G401.6 (cell line): Measurements from ENCODE around the gene ZNF689.

Experiments used
- FAIRE-seq: peaks from 2 replicates; lab custom pipeline; 2012; peaks lifted over from hg19 to GRCh38; lab: Jason Lieb, UNC

The ZNF689 gene

DNA sequence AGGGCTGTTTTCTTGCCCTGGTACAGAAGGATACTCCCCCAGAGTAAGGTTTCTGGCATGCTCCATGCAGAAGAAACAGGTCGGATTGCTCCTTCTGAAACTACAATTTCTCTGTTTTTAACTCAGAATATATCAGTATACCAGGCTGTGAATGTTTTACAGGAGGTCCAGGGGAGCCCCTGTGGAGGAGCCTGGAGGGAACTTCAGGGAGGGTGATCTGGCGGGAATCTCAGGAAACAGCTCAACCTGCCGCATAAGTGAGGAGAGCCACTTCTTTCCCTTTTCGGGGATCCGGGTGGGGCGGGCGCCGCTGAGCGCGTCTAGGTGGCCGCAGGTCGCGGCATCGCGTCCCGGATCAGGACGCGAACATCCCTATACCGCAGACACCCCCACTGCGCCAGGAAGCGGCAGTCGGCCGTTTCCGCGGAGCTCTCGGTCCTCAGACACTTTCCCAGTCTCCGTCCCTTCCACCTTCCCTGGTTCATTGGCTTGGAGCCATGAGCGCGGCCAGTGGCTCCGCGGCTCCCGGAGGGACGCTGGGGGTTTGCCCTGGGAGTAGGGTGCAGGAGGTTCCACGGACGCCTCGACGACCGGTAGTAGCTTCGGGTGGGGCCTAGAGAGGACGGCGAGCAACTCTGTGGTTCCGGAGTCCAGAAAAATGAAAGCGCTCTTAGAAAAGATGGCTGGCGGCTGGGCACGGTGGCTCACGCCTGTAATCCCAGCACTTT is 48.9 kb downstream of the ZNF689 start:
- no peak for FAIRE-seq

DNA sequence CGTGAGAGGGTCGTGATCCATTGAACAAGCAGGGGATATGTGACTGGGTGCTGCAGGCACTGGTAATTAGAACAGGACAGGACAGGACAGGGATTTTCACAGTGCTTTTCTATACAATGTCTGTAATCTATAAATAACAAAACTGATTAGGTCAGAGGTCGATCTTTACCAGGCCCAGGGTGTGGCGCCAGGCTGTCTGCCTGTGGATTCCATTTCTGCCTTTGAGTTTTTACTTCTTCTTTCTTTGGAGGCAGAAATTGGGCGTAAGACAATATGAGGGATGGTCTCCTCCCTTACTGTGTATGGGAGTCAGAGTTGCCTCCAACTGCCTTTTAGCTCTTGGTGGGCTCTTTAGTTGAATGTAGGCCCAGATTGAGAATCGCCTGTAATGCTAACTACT is 50.5 kb downstream of the ZNF689 start:
- FAIRE-seq, result no peak

DNA sequence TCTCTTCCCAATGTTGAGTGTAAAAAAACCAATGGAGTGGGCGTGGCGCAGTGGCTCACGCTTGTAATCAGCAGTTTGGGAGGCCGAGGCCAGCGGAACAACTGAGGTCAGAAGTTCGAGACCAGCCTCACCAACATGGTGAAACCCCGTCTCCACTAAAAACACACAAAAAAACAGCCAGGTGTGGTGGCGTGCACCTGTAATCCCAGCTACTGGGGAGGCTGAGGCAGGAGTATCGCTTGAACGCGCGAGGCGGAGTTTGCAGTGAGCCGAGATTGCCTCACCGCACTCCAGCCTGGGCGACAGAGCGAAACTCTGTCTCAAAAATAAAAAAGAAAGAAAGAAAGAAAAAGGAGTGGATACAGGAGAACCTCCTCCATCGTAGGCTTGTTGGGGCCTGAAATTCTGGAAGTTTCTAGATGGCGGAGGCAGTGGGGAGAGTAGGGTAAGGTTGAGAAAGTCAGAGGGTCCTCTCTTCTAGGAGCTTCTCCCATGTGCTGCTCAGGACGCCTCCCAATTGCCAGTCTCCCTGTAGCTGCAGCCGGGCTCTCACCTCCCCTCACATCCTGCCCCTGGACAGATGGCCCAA is 51.3 kb downstream of the ZNF689 start:
- FAIRE-seq, result no peak

DNA sequence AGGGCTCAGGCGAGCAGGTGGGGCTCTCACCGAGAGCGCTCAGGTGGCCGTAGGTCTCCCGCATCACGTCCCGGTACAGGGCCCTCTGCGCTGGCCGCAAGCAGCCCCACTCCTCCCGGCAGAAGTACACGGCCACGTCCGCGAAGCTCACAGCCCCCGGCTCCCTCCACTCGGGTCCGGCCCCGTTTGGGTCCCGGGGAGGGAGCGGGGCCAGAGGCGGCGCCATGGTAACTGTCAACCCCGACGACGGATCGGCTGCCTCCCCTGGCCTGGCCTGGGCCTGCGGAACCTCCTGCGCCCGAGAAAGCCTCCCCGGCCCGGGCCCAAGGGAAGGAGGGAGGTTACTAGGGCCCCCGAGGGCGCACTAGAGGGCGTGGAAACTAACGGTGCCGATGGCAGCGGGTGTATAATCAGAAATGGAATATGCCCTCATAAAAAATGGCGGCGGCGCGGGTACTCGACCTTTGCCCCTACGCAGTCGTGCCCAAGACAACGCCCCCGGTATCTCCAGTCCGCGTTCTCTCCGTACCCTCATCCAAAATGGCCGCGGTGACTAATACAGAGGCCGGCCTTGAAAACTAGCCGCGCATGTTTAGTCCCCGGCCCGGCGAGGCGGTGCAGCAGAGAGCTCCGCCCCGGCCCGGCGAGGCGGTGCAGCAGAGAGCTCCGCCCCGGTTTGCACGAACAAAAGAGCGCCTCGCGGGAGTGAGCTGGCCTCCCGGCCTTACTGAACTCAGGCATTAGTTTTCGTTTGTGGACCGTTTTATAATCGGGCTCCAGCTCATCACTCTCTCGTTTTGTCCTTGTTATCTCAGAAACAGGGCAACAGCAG is 52.0 kb downstream of the ZNF689 start, which contains the start of gene ZNF764:
ZNF764 (minus strand) TSS at position 418 of the 832 bp plus-strand sequence; CDS start at position 226, 192 bp downstream.
- FAIRE-seq, result peak; percentile 99

DNA sequence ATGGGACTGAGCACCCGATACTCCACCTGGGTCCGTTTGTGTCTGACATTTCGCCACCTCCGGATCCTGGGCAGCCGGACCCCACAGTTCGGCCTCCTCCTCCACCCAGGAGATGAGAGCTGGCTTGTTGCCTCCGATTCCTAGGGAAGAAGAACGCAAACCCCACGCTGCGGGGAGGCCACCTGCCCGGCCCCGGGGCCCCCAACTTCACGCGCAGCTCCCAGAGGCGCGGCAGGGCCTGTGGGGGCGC is 52.6 kb downstream of the ZNF689 start:
- no peak for FAIRE-seq

DNA sequence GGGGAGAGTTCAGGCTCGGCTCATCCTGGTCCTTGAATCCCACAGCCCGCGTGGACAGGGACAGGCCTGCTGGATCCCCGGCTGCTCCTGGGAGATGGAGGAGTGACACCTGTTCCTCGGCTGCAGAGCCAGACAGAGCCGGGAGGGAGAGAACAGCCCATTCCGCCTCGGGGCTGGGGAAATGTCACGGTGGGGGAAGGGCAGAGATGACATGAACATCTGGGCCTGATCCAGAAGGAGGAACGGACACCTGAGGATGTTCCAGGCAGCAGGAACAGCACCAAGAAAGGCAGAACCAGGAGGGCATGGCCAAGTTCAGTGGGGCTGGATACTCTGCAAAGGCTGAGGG is 54.1 kb downstream of the ZNF689 start:
- no peak for FAIRE-seq

DNA sequence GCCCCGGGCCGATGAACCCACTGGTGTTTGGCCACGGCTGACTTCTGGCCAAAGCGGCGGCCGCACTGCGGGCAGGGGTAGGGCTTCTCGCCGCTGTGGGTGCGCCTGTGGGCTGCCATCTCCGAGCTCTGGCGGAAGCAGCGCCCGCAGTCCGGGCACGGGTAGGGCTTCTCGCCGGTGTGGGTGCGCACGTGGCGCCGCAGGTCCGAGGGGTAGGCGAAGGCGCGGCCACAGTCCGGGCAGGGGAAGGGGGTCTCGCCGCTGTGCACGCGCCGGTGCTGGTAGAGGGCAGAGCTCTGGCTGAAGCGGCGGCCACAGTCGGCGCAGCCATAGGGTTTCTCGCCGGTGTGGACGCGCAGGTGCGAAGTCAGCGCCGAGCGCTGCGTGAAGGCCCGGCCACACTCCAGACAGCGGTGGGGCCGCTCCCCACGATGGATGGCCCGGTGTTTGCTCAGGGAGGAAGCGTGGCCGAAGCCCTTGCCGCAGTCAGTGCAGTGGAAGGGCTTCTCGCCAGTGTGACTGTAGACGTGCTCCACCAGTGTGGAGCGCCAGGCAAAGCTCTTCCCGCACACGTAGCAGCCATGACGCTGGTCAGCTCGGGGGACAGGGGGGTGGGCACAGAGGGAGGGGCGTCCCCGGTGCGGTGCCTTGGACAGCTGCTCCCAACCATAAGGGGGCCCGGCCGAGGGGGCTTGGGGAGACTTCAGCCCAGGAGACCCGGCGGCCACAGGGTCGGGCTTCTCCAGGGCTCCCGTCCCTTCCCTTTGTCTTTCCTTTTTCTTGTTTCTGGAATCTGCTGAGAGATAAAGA is 54.7 kb downstream of the ZNF689 start:
- no peak for FAIRE-seq

DNA sequence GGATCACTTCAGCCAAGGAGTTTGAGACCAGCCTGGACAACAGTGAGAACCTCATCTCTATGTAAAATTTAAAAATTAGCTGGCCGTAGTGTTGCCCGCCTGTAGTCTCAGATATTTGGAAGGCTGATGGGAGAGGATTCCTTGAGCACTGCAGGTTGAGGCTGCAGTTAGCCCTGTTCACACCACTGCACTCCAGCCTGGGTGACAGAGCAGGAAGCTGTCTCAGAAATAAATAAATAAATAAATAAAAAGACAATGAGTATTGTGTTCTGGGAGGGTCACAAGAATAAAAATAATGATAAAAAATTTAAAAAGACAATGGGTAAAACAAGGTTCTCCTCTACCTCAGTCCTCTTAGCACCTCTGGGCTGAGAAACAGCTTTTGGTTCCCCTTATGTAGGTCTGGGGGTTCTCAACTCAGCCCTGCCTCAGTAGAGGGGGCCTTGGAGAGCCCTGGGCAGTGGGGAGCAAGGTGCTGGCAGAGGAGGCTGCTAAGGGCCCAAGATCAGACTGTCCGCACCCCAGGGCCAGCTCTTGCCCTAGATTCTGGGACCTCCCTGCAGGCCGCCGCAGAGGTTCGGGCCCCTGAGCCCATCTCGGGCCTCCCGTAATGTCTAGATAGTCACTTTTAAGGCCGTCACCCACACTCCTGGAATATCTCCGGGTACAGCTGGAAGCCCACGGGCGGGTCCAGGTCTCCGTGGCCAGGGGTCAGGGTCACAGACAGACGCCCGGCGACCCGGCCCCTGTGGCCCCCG is 55.5 kb downstream of the ZNF689 start:
- no peak for FAIRE-seq

DNA sequence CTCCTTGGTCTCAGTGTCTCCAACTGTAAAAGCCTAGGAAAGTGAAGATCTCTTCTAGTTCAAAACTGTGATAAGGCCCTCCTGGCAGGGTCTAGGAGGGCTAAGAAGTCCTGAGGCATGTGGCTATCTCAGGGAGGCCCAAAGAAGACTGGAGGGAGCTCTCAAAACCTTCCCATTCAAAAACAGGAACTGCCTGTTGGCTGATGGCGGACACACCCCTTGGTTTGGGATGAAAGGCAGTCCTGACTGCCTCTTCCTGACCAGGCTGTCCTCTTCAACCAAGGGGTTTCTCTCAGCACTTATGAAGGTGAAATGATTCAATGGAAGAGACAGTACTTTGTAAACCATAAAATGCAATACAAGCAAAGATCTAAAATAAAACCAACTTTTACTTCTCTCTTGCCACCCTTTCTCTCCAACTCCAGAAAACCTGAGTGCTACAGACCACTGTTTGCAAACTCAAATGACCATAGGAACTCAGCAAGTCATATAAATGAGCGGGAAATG is 56.7 kb downstream of the ZNF689 start:
- FAIRE-seq, result no peak

DNA sequence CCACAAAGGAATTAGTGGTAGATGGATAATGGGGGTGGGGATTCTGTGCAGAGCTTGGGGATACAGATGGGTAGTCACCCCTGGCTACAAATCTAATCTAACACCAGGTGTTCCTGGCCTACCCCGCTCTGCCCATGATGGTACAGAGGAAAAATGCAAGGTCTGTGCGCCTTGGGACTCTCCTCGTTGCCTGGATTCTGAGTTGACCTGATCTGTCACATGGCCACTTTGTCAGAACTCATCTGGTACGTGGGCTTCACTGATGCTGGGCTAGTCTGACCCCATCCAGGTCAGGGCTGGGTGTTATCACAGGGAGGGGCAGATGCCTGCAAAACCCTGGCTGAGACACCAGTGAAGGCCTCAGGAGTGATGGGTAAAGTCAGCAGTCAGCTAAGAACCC is 57.2 kb downstream of the ZNF689 start:
- FAIRE-seq, result no peak
